Loucy (cell line): ENCODE measurements around the gene MYO1D.

ENCODE experiments used
- CTCF ChIP-seq: fragments of 200-600 bp; sonication (generic); conservative IDR thresholded peaks from 2 replicates; pipeline ENCODE4 v1.5.1; 2014; ENCODE audit warnings: mild to moderate bottlenecking, antibody characterized with exemption, low read length
- EZH2phosphoT487 ChIP-seq: fragments of 200-600 bp; IDR thresholded peaks from 2 replicates; pipeline ENCODE4 v1.6.1; 2018; ENCODE audit warnings: antibody characterized with exemption, mild to moderate bottlenecking, moderate library complexity, borderline replicate concordance

- no peak for TF ChIP-seq CTCF
- TF ChIP-seq EZH2phosphoT487: no peak
These were observed 381.3 kb downstream of the MYO1D start for GRCh38 chr17:32495359-32496231.
